SK-N-MC (cell line): ENCODE data around the gene FOXP1.

Source experiments
- EZH2 ChIP-seq: fragments of 200-600 bp; sonication (generic); IDR thresholded peaks from one replicate; pipeline ENCODE4 v1.6.1; 2017; ENCODE audit warnings: antibody characterized with exemption
- POLR2AphosphoS5 ChIP-seq: IDR thresholded peaks from 2 replicates; pipeline ENCODE4 v1.6.1; 2012; ENCODE audit warnings: mild to moderate bottlenecking, low read depth, low read length, borderline replicate concordance

- TF ChIP-seq POLR2AphosphoS5 (no peak), EZH2 (no peak)
These were observed 222.1 kb downstream of the FOXP1 start for GRCh38 chr3:71361334-71361890.
